Measurements from ENCODE around the gene RNF2. TPM values are rescaled to one million over a fixed set of nuclear protein-coding genes. Genes with fewer than 3 reads are reported as not detected.

Gene RNF2
- total RNA-seq, 2 experiments from 2014 or later: 21.3 to 23.7 TPM

GRCh38 chr1:185038813-185039376, 6.5 kb upstream of the RNF2 start:
- Mint-ChIP-seq H3K27me3 (peaks cover 13% of the 10 kb centered on the region), H3K4me1 (no peaks in the 10 kb centered on the region), H3K36me3 (no peaks in the 10 kb centered on the region), H3K9me3 (no peaks in the 10 kb centered on the region), H3K27ac (no peak overlapping the region), H3K4me3 (no peak overlapping the region)
- POLR2A ChIA-PET: no interaction called here
- DNase-seq (no peak), ATAC-seq (ENCODE audit: low read depth) (no peak)

- Mint-ChIP-seq H3K27me3 (peaks cover 13% of the 10 kb centered on the region), H3K4me3 (no peak overlapping the region), H3K4me1 (peaks cover 5% of the 10 kb centered on the region), H3K9me3 (no peaks in the 10 kb centered on the region), H3K27ac (no peak overlapping the region), H3K36me3 (no peaks in the 10 kb centered on the region)
- POLR2A ChIA-PET: no interaction called here
- DNase-seq (no peak), ATAC-seq (ENCODE audit: low read depth) (no peak)
These were observed 5.5 kb upstream of the RNF2 start for GRCh38 chr1:185039726-185040407.

DNA sequence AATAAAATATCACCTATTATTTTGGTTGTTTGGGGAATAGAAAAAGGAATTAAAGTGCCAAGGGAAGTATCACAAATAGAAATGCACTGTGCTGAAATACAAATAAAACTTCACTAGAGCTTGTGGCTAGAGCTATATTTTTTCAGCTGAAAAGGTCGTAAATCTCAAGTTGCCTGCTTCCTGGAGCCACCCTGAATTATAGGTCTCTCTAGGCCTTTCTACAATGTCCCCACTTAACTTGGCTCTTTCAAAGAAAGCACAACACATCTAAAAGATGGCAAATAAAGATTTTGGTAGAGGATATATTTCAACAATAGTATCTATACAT, 5.0 kb upstream of the RNF2 start:
- Mint-ChIP-seq H3K9me3 (no peaks in the 10 kb centered on the region), H3K27me3 (peaks cover 13% of the 10 kb centered on the region), H3K36me3 (no peaks in the 10 kb centered on the region), H3K27ac (no peak overlapping the region), H3K4me3 (no peak overlapping the region), H3K4me1 (peaks cover 6% of the 10 kb centered on the region)
- no peak for ATAC-seq (ENCODE audit: low read depth)
- no peak for DNase-seq
- POLR2A ChIA-PET: no interaction called here

GRCh38 chr1:185041742-185042141, 3.6 kb upstream of the RNF2 start:
- H3K27ac Mint-ChIP-seq: no peak overlapping the region
- H3K4me3 Mint-ChIP-seq: no peak overlapping the region
- no peaks in the 10 kb centered on the region for H3K9me3 Mint-ChIP-seq
- no peaks in the 10 kb centered on the region for H3K36me3 Mint-ChIP-seq
- POLR2A ChIA-PET: no interaction called here
- no peak for DNase-seq
- H3K27me3 Mint-ChIP-seq: peaks cover 3% of the 10 kb centered on the region
- H3K4me1 Mint-ChIP-seq: peaks cover 13% of the 10 kb centered on the region
- ATAC-seq (ENCODE audit: low read depth): no peak

GRCh38 chr1:185042737-185043136, 2.6 kb upstream of the RNF2 start:
- Mint-ChIP-seq H3K36me3 (no peaks in the 10 kb centered on the region), H3K27ac (no peak overlapping the region), H3K9me3 (no peaks in the 10 kb centered on the region), H3K4me1 (peaks cover 20% of the 10 kb centered on the region), H3K27me3 (peaks cover 2% of the 10 kb centered on the region), H3K4me3 (no peak overlapping the region)
- POLR2A ChIA-PET: no interaction called here
- DNase-seq (no peak), ATAC-seq (ENCODE audit: low read depth) (no peak)

DNA sequence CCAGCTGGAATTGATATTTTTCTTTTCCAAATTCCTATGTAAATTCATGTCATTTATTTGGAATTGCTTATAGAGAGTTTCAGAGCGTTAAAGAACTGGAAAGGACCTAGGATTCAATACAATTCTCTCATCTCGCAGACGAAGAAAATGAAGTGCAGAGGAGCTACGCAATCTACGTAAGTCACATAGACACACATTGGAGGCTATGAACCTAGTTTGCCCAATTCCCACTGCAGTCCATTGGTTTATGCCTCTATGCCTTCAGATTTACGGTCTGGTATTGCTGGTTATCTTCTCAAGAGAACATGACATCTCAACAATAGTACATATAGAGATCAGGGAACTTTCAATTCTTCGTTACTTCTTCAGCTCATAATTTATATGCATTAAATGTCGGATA, 971 bp upstream of the RNF2 start:
- no peaks in the 10 kb centered on the region for H3K27me3 Mint-ChIP-seq
- DNase-seq: no peak
- peak overlapping the region; percentile 86 for H3K27ac Mint-ChIP-seq
- POLR2A ChIA-PET: interaction anchor here (0.7 to 2.3 kb wide), 3 partner anchors 11 to 156 kb away, joined by 3 to 22 read pairs (median 3); partner anchors contain the start of genes SWT1 and TRMT1L
- no peak for ATAC-seq (ENCODE audit: low read depth)
- no peaks in the 10 kb centered on the region for H3K36me3 Mint-ChIP-seq
- H3K4me3 Mint-ChIP-seq: peak overlapping the region; percentile 89
- H3K9me3 Mint-ChIP-seq: no peaks in the 10 kb centered on the region
- H3K4me1 Mint-ChIP-seq: peaks cover 25% of the 10 kb centered on the region

- H3K4me1 Mint-ChIP-seq: peaks cover 25% of the 10 kb centered on the region
- no peaks in the 10 kb centered on the region for H3K27me3 Mint-ChIP-seq
- peak overlapping the region; percentile 89 for H3K27ac Mint-ChIP-seq
- no peaks in the 10 kb centered on the region for H3K36me3 Mint-ChIP-seq
- POLR2A ChIA-PET: interaction anchor here (0.6 to 2.3 kb wide), 11 partner anchors 25 to 1393 kb away, joined by 3 to 22 read pairs (median 3); partner anchors contain the start of genes APOBEC4, NIBAN1, SWT1 and TRMT1L
- peak overlapping the region; percentile 89 for H3K4me3 Mint-ChIP-seq
- DNase-seq: no peak
- no peaks in the 10 kb centered on the region for H3K9me3 Mint-ChIP-seq
- ATAC-seq (ENCODE audit: low read depth): peak; percentile 30
These were observed 595 bp downstream of the RNF2 start for GRCh38 chr1:185045814-185046492.

GRCh38 chr1:185046668-185047067, 1.3 kb downstream of the RNF2 start:
- no peaks in the 10 kb centered on the region for H3K9me3 Mint-ChIP-seq
- no peaks in the 10 kb centered on the region for H3K36me3 Mint-ChIP-seq
- peak overlapping the region; percentile 89 for H3K4me3 Mint-ChIP-seq
- peak overlapping the region; percentile 89 for H3K27ac Mint-ChIP-seq
- POLR2A ChIA-PET: interaction anchor here (1.2 to 2.3 kb wide), 2 partner anchors 94 to 110 kb away, joined by 3 to 22 read pairs; partner anchors contain the start of genes SWT1 and TRMT1L
- H3K27me3 Mint-ChIP-seq: no peaks in the 10 kb centered on the region
- peaks cover 25% of the 10 kb centered on the region for H3K4me1 Mint-ChIP-seq
- DNase-seq (no peak), ATAC-seq (ENCODE audit: low read depth) (no peak)

DNA sequence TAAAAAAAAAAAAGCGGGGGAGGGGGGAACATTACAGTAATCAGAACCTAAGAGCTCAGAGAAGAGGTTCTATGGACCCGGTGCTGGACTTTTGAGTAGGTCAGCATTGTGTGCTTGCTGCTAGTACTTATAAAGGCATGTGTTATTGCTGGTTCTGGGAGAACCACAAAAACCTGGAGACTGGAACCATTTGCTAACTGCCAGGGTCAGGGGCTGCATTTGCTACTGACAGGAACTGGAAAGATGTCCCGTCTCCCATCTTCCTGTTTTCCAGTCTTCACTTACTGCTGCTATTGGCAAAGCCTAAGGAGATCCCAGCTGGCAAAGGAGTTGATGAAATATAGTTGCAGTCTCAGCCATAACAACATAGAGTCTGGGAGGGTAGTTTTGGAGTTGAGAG, 4.3 kb downstream of the RNF2 start:
- peaks cover 6% of the 10 kb centered on the region for H3K36me3 Mint-ChIP-seq
- no peaks in the 10 kb centered on the region for H3K27me3 Mint-ChIP-seq
- ATAC-seq (ENCODE audit: low read depth): no peak
- DNase-seq: no peak
- H3K9me3 Mint-ChIP-seq: no peaks in the 10 kb centered on the region
- POLR2A ChIA-PET: no interaction called here
- H3K4me1 Mint-ChIP-seq: peaks cover 25% of the 10 kb centered on the region
- no peak overlapping the region for H3K27ac Mint-ChIP-seq
- H3K4me3 Mint-ChIP-seq: no peak overlapping the region

- Mint-ChIP-seq H3K36me3 (peaks cover 9% of the 10 kb centered on the region), H3K27me3 (no peaks in the 10 kb centered on the region), H3K4me3 (no peak overlapping the region), H3K9me3 (no peaks in the 10 kb centered on the region), H3K4me1 (peaks cover 21% of the 10 kb centered on the region), H3K27ac (no peak overlapping the region)
- POLR2A ChIA-PET: no interaction called here
- ATAC-seq (ENCODE audit: low read depth) (no peak), DNase-seq (no peak)
These were observed 5.6 kb downstream of the RNF2 start for GRCh38 chr1:185050823-185051451.

DNA sequence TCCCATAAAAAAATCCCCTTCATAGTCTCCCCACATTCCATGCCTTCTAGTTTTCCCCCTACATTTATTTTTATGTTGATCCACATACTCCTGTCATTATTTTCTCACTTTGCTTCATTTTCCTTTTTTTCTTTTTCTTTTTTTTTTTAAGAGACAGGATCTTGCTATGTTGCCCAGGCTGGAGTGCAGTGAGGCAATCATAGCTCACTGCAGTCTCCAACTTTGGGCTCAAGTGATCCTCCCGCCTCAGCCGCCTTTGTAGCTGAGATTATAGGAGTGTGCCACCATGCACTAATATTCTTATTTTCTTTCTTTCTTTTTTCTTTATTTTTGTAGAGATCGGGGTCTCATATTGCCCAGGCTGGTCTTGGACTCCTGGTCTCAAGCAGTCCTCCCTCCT, 7.8 kb downstream of the RNF2 start:
- H3K4me3 Mint-ChIP-seq: no peak overlapping the region
- DNase-seq (no peak), ATAC-seq (ENCODE audit: low read depth) (no peak)
- POLR2A ChIA-PET: no interaction called here
- peaks cover 11% of the 10 kb centered on the region for H3K36me3 Mint-ChIP-seq
- H3K4me1 Mint-ChIP-seq: peaks cover 8% of the 10 kb centered on the region
- H3K27ac Mint-ChIP-seq: no peak overlapping the region
- H3K27me3 Mint-ChIP-seq: no peaks in the 10 kb centered on the region
- no peaks in the 10 kb centered on the region for H3K9me3 Mint-ChIP-seq

GRCh38 chr1:185054365-185055060, 9.2 kb downstream of the RNF2 start:
- Mint-ChIP-seq H3K9me3 (no peaks in the 10 kb centered on the region), H3K4me1 (peaks cover 9% of the 10 kb centered on the region), H3K36me3 (peaks cover 11% of the 10 kb centered on the region), H3K4me3 (no peak overlapping the region), H3K27me3 (no peaks in the 10 kb centered on the region), H3K27ac (no peak overlapping the region)
- no peak for DNase-seq
- no peak for ATAC-seq (ENCODE audit: low read depth)
- POLR2A ChIA-PET: no interaction called here

- POLR2A ChIA-PET: no interaction called here
- H3K9me3 Mint-ChIP-seq: no peaks in the 10 kb centered on the region
These were observed 12.8 kb downstream of the RNF2 start for GRCh38 chr1:185058110-185058509.

More at GRCh38 chr1:185058110-185058509, 12.8 kb downstream of the RNF2 start:
- Mint-ChIP-seq H3K27ac (no peak overlapping the region), H3K4me1 (peaks cover 16% of the 10 kb centered on the region), H3K36me3 (peaks cover 16% of the 10 kb centered on the region), H3K4me3 (no peak overlapping the region), H3K27me3 (no peaks in the 10 kb centered on the region)
- ATAC-seq (ENCODE audit: low read depth): no peak
- no peak for DNase-seq
